NCI-H526 treated with DMSO at 0.1 percent for 48 hours (cell line): ENCODE results near the gene ITGAX.
"Not testable (repeated sequence)": the region's sequence is repeated elsewhere in the genome, so short reads cannot be mapped to it uniquely, and the experiment has no call there.

Source experiments
- DNase-seq: peaks from one replicate; lab custom pipeline; 2025; lab: John Stamatoyannopoulos, UW

Gene ITGAX

GRCh38 chr16:31410082-31410481 lies 55.1 kb downstream of the ITGAX start:
- DNase-seq = no peak

DNA sequence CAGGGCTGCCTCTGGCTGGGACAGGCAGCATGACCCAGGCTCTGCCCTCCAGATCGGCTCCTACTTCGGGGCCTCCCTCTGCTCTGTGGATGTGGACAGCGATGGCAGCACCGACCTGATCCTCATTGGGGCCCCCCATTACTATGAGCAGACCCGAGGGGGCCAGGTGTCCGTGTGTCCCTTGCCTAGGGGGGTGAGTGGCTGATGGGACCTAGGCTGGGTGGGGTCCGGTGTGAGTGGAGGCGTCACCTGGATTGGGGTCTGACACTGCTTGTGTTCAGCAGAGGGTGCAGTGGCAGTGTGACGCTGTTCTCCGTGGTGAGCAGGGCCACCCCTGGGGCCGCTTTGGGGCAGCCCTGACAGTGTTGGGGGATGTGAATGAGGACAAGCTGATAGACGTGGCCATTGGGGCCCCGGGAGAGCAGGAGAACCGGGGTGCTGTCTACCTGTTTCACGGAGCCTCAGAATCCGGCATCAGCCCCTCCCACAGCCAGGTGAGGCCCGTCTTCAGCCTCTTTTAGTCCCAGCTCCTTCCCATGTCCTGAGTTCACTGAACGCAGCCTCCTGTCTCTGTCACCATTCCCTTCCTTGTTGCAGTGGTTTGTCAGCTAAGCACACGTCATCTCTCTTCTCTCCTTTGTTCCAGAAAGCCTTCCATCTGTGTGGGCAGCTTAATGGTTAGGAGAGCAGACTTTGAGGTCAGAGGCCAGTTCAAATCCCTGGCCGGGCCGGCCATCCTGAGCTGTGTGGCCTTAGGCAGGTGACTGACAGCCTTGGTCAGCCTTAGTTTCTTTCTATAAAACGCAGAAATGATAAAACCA lies 56.3 kb downstream of the ITGAX start:
- no peak for DNase-seq

DNA sequence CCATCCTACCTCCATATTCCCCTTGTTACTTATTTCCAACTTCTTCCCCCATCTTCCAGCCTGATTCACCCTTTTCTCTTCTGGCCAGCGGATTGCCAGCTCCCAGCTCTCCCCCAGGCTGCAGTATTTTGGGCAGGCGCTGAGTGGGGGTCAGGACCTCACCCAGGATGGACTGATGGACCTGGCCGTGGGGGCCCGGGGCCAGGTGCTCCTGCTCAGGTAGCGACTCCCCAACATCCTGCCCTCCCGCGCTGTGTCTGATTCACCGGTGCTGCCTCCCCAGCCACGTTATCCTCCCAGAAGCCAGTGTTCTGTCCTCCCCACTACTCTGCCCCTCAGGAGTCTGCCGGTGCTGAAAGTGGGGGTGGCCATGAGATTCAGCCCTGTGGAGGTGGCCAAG lies 57.8 kb downstream of the ITGAX start:
- no peak for DNase-seq

DNA sequence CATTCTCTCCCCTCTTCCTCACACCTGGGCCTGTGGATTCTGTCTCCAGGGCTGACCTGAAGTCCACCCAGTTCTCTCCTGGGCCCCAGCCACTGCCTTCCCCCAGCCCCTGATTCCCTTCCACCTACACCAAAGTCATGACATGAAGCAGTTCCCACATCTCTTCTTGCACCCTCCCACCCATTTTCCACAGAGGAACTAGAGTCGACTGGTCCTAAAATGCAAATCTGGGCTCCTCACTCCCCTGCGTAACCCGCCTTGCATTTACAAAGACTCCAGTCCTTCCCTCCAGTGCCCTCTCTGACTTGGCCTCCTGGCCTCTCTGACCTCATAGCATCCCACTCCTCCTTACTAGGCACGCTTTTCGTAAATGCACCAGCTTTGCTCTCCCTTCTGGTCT lies 58.4 kb downstream of the ITGAX start:
- no peak for DNase-seq

DNA sequence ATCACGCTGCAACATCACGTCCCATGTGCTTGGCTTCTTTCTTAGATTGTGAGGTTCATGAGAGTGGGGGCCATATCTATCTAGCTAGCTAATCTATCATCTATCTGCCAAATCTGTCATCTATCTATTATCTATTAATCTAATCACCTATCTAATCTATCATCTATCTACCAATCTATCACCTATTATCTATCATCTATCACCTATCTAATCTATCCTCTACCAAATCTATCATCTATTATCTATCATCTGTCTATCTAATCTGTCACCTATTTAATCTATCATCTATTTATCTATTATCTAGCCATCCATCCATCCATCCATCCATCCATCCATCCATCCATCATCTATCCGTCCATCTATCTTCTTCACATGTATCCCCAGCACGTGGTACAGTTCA lies 59.0 kb downstream of the ITGAX start:
- DNase-seq = no peak

DNA sequence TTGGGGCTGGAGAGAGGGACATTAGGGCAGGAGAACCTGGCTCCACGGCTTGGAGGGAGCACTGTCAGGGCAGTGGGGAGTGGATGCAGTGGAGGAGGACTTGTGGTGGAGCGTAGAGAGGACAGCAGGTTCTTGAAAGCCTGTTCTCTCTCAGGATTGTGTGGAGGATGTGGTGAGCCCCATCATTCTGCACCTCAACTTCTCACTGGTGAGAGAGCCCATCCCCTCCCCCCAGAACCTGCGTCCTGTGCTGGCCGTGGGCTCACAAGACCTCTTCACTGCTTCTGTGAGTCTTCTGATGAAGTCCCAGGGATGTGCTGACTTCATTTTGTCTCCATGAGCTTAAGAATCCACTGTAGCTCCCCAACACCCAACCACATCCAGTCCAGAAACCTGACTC lies 59.7 kb downstream of the ITGAX start:
- DNase-seq = no peak

GRCh38 chr16:31416371-31416770 lies 61.4 kb downstream of the ITGAX start:
- no peak for DNase-seq

DNA sequence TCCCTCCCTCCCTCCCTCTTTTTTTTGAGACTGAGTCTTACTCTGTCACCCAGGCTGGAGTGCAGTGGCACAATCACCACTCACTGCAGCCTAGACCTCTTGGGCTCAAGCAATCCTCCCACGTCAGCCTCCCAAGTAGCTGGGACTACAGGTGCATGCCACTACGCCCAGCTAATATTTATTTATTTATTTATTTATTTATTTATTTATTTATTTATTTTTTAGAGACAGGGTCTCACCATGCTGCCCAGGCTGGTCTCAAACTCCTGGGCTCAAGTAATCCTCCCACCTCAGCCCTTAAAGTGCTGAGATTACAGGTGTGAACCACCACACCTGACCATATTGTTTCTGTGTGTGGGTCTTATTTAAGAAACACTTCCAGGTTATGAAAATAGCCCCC lies 62.1 kb downstream of the ITGAX start:
- DNase-seq = not testable (repeated sequence)

DNA sequence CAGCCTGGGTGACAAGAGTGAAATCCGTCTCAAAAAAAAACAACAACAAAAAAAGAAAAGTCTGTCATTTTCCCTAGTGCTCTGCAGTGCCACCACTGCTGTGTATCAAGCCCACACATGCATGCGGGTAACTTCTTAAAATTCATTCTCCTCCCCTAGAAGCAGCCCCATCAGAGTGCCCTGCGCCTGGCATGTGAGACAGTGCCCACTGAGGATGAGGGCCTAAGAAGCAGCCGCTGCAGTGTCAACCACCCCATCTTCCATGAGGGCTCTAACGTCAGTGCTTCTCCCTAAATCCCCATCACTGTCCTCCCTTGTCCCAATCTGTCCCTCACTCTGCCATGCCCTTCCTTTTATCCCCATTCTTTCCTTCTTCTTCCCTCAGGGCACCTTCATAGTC lies 62.9 kb downstream of the ITGAX start:
- DNase-seq = no peak

DNA sequence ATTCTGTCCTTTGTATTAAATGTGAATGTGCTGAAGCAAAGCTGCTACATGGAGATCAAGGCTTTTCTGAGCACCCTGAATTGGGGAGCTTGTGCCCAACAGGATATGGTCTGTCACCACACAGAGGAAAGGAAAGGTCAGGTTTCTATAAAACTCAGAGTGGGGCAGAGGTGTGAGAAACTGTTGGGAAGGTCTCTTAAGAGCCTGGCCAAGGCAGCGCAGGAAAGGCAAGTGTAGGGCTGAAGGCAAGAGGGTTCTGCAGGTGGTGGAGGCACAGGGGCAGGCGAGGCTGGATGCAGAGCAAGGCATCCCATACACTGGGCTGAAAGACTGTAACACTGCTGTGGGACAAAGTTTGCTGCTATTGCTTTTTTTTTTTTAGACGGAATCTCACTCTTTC lies 65.1 kb downstream of the ITGAX start:
- no peak for DNase-seq

DNA sequence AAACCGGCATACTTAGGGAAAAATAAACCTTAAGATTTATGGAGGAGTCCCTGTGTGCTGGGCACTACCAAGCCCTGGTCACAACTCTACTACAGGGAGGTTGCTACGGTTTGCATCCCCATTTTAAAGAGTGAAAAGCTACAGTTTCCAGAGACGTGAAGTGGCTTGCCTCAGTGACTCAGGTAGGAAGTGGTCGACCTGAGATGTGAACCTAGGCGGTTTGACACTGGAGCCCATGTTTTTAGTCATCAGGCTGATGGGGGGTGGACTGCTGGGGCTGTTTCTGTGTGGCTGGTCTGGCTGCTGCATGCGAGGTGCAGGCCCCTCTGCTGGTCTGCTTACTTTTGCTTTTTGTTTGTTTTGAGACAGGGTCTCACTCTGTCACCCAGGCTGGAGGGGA lies 66.6 kb downstream of the ITGAX start:
- no peak for DNase-seq

DNA sequence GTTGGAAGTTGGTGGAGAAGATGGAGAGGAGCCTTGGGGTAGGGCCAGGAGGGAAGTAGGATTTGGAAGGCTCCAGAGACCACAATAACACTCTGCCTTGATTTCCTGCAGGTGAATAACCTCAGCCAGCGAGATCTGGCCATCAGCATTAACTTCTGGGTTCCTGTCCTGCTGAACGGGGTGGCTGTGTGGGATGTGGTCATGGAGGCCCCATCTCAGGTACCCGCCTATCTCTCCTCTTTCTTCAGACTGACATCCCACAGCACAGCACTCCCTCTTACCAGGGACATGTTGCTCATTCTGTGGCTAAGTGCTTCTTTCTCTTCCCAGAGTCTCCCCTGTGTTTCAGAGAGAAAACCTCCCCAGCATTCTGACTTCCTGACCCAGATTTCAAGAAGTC lies 68.3 kb downstream of the ITGAX start:
- no peak for DNase-seq

DNA sequence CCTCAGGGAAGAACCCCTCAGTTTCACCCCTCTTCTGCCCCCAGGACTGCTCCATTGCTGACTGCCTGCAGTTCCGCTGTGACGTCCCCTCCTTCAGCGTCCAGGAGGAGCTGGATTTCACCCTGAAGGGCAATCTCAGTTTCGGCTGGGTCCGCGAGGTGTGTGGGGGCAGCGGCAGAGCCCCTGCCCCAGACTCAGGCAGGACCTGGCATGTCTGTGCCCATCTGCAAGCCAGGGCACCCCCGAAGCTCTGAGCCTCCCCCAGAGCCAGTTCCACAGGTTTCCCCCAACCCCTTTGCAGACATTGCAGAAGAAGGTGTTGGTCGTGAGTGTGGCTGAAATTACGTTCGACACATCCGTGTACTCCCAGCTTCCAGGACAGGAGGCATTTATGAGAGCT lies 68.8 kb downstream of the ITGAX start:
- DNase-seq = no peak

- peak; percentile 22 for DNase-seq
Observed at GRCh38 chr16:31427441-31428278, 72.7 kb downstream of the ITGAX start.

DNA sequence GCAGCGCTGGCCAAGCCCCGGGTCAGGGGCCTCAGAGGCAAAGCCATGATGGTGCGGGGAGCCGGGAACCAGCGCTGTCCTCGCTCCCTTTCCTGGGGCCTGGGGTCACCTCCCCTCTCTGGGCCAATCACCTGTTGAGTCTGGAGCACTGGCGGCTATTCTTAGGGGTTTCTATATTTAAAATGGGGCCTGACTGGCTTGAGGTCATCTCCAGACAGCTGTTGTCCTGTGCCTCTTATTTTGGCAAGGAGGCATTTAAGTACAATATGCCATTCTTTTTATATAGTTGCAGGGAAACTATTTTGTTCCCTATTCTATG lies 73.3 kb downstream of the ITGAX start, which contains the start of gene COX6A2:
COX6A2 (minus strand) TSS at position 82 of the 319 bp plus-strand sequence; CDS start at position 47, 35 bp downstream.
- DNase-seq = no peak

- no peak for DNase-seq
Observed at GRCh38 chr16:31428638-31429247, 73.8 kb downstream of the ITGAX start.

GRCh38 chr16:31429314-31429713 lies 74.3 kb downstream of the ITGAX start:
- no peak for DNase-seq

- no peak for DNase-seq
Observed at GRCh38 chr16:31429796-31430195, 74.8 kb downstream of the ITGAX start.

- no peak for DNase-seq
Observed at GRCh38 chr16:31430380-31431052, 75.5 kb downstream of the ITGAX start.
